ENCODE measurements around the gene DLEC1.

DLEC1 gene

GRCh38 chr3:37995652-37996641 is 43.1 kb upstream of the DLEC1 start:
- no peak for ATAC-seq (replicated peaks)
- H3K9me3 Mint-ChIP-seq: peaks cover 0 to 3% of the 10 kb centered on the region in 2 donors
- peaks cover 22 to 38% of the 10 kb centered on the region in 2 donors for H3K36me3 Mint-ChIP-seq
- H3K4me3 Mint-ChIP-seq: no peak overlapping the region
- DNase-seq: no peak
- H3K27ac Mint-ChIP-seq: peak overlapping the region; percentile 76
- no peaks in the 10 kb centered on the region for H3K27me3 Mint-ChIP-seq
- H3K4me1 Mint-ChIP-seq: peaks cover 45 to 57% of the 10 kb centered on the region in 2 donors

- H3K36me3 Mint-ChIP-seq: peaks cover 26 to 41% of the 10 kb centered on the region in 2 donors
- peaks cover 0 to 3% of the 10 kb centered on the region in 2 donors for H3K9me3 Mint-ChIP-seq
- ATAC-seq (replicated peaks): peak; percentile 47 to 50
- H3K4me3 Mint-ChIP-seq: peak overlapping the region in 1 of 2 donors; percentile 27
- H3K27me3 Mint-ChIP-seq: no peaks in the 10 kb centered on the region
- peak; percentile 70 for DNase-seq
- peak overlapping the region; percentile 68 for H3K27ac Mint-ChIP-seq
- H3K4me1 Mint-ChIP-seq: peaks cover 45 to 57% of the 10 kb centered on the region in 2 donors
These were observed 42.2 kb upstream of the DLEC1 start for GRCh38 chr3:37996785-37997301.

DNA sequence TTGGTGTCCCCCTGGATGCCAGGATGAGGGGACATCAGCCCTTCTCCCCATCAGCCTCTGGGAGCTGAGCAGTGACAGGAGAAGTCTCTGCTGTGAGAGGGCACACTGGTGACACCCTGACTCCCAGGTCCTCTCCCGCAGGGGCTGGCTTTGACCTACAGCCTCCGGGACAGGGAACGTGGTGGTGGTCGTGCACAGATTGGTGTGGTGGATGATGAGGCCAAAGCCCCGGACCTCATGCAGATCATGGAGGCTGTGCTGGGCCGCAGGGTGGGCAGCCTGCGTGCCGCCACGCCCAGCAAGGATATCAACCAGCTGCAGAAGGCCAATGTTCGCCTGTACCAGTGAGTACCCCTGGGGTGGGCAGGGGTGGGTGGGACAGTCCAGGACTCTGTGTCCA is 41.7 kb upstream of the DLEC1 start:
- peaks cover 0 to 3% of the 10 kb centered on the region in 2 donors for H3K9me3 Mint-ChIP-seq
- no peak overlapping the region for H3K27ac Mint-ChIP-seq
- H3K4me3 Mint-ChIP-seq: no peak overlapping the region
- peaks cover 28 to 45% of the 10 kb centered on the region in 2 donors for H3K36me3 Mint-ChIP-seq
- no peaks in the 10 kb centered on the region for H3K27me3 Mint-ChIP-seq
- ATAC-seq (replicated peaks) (no peak), DNase-seq (no peak)
- peaks cover 45 to 57% of the 10 kb centered on the region in 2 donors for H3K4me1 Mint-ChIP-seq

GRCh38 chr3:37997791-37998370 is 41.1 kb upstream of the DLEC1 start:
- Mint-ChIP-seq H3K9me3 (peaks cover 0 to 3% of the 10 kb centered on the region in 2 donors), H3K27me3 (no peaks in the 10 kb centered on the region), H3K36me3 (peaks cover 32 to 49% of the 10 kb centered on the region in 2 donors), H3K4me3 (peak overlapping the region; percentile 82 to 83), H3K4me1 (peaks cover 47 to 59% of the 10 kb centered on the region in 2 donors), H3K27ac (peak overlapping the region; percentile 96)
- ATAC-seq (replicated peaks) (no peak), DNase-seq (no peak)

GRCh38 chr3:37999836-38000235 is 39.2 kb upstream of the DLEC1 start:
- Mint-ChIP-seq H3K27ac (no peak overlapping the region), H3K9me3 (peaks cover 0 to 3% of the 10 kb centered on the region in 2 donors), H3K4me1 (peaks cover 49 to 59% of the 10 kb centered on the region in 2 donors), H3K36me3 (peaks cover 37 to 58% of the 10 kb centered on the region in 2 donors), H3K4me3 (peak overlapping the region in 1 of 2 donors; percentile 63), H3K27me3 (no peaks in the 10 kb centered on the region)
- DNase-seq (no peak), ATAC-seq (replicated peaks) (no peak)

DNA sequence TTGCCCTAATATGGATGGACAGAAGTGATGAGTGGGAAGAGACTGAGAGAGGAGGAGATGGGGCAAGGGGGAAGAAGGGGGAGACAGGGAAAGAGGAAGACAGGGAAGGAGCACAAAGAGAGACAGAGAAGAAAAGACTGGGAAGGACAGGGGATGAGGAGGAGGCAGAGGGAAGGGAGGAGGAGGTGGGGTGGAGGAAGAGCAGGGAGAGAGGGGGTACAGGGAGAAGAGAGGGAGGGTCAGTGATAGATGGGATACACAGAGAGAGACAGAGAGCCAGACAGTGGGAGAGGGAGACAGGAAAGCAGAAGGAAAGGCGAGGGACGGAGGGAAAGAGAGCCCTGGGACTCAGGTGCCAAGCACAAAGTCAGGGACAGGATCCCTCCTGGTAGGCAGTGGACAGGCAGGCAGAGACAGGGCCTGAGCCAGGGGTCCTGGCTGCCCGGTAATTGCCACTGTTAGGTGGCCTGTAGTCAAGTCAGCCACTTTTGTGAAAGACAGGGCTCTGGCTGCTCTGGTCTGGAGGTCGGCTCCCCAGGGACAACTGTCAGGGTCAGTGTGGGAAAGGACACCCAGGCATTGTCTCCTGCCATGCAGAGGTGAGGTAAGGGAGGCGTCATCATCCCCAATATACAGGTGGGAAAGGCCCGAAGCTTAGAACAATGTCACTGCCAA is 38.6 kb upstream of the DLEC1 start:
- Mint-ChIP-seq H3K27me3 (no peaks in the 10 kb centered on the region), H3K27ac (no peak overlapping the region), H3K9me3 (peaks cover 0 to 3% of the 10 kb centered on the region in 2 donors), H3K36me3 (peaks cover 36 to 63% of the 10 kb centered on the region in 2 donors), H3K4me1 (peaks cover 48 to 54% of the 10 kb centered on the region in 2 donors), H3K4me3 (no peak overlapping the region)
- DNase-seq: no peak
- ATAC-seq (replicated peaks): no peak

- H3K27ac Mint-ChIP-seq: no peak overlapping the region
- H3K4me3 Mint-ChIP-seq: no peak overlapping the region
- peaks cover 33 to 60% of the 10 kb centered on the region in 2 donors for H3K36me3 Mint-ChIP-seq
- H3K4me1 Mint-ChIP-seq: peaks cover 44 to 48% of the 10 kb centered on the region in 2 donors
- DNase-seq (no peak), ATAC-seq (replicated peaks) (no peak)
- peaks cover 0 to 3% of the 10 kb centered on the region in 2 donors for H3K9me3 Mint-ChIP-seq
- H3K27me3 Mint-ChIP-seq: no peaks in the 10 kb centered on the region
These were observed 38.0 kb upstream of the DLEC1 start for GRCh38 chr3:38000965-38001455.

DNA sequence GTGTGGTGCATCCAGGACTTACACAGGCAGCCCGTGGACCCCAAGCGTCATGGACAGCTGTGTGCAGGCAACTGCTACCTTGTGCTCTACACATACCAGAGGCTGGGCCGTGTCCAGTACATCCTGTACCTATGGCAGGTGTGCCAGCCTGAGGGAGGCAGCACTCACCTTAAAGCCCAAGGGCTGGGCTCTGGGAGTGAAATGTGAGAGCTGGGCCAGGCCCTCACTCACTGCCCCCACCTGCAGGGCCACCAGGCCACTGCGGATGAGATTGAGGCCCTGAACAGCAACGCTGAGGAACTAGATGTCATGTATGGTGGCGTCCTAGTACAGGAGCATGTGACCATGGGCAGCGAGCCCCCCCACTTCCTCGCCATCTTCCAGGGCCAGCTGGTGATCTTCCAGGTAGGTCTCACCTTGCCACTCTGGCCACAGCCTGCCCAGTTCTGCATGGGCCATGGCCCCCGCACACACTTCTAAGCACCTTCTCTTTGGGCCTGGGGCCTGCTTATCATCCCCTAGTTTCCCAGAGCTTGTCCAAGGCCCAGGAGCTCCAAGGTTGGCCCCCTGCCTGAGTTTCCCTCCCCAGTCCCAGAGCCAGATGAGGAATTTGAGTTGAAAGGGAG is 37.4 kb upstream of the DLEC1 start:
- Mint-ChIP-seq H3K27me3 (no peaks in the 10 kb centered on the region), H3K4me3 (no peak overlapping the region), H3K4me1 (peaks cover 43 to 44% of the 10 kb centered on the region in 2 donors), H3K27ac (no peak overlapping the region), H3K36me3 (peaks cover 30 to 55% of the 10 kb centered on the region in 2 donors), H3K9me3 (peaks cover 0 to 2% of the 10 kb centered on the region in 2 donors)
- DNase-seq (no peak), ATAC-seq (replicated peaks) (no peak)

DNA sequence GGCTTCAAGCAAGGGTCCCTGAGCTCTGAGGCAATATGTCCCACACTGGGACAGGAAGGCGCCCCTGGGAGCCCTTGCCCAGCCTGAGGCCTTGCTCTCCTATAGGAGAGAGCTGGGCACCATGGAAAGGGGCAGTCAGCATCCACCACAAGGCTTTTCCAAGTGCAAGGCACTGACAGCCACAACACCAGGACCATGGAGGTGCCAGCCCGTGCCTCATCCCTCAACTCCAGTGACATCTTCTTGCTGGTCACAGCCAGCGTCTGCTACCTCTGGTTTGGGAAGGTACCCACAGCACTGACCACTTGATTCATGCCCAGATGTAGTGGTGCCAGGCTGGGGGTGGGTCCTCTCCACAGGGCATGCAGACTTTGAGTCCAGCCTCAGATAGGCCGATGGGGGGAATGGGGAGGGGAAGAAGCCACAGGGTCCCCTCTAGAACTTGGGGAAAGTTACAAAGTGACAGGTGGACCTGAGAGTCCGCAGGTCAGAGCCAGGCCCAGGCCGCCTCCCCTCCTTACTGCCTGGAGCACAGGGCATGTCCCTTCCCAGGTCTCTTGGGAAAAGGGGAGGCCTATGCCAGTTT is 36.6 kb upstream of the DLEC1 start:
- peaks cover 23 to 48% of the 10 kb centered on the region in 2 donors for H3K36me3 Mint-ChIP-seq

GRCh38 chr3:38002940-38003339 is 36.1 kb upstream of the DLEC1 start:
- ATAC-seq (replicated peaks): no peak
- Mint-ChIP-seq H3K36me3 (peaks cover 25 to 53% of the 10 kb centered on the region in 2 donors), H3K4me3 (no peak overlapping the region), H3K27ac (peak overlapping the region; percentile 47), H3K9me3 (no peaks in the 10 kb centered on the region), H3K27me3 (no peaks in the 10 kb centered on the region), H3K4me1 (peaks cover 33 to 35% of the 10 kb centered on the region in 2 donors)
- no peak for DNase-seq

More for the DNA sequence above, 36.6 kb upstream of the DLEC1 start:
- no peak overlapping the region for H3K27ac Mint-ChIP-seq
- H3K4me1 Mint-ChIP-seq: peaks cover 35 to 36% of the 10 kb centered on the region in 2 donors
- H3K27me3 Mint-ChIP-seq: no peaks in the 10 kb centered on the region
- no peak for DNase-seq
- no peaks in the 10 kb centered on the region for H3K9me3 Mint-ChIP-seq
- H3K4me3 Mint-ChIP-seq: no peak overlapping the region
- no peak for ATAC-seq (replicated peaks)

GRCh38 chr3:38003371-38003816 is 35.6 kb upstream of the DLEC1 start:
- H3K27ac Mint-ChIP-seq: no peak overlapping the region
- ATAC-seq (replicated peaks): peak; percentile 38 to 42

GRCh38 chr3:38003817-38004414 is 35.1 kb upstream of the DLEC1 start:
- Mint-ChIP-seq H3K27ac (no peak overlapping the region), H3K36me3 (peaks cover 25 to 56% of the 10 kb centered on the region in 2 donors), H3K27me3 (no peaks in the 10 kb centered on the region), H3K4me1 (peaks cover 25% of the 10 kb centered on the region in 2 donors), H3K4me3 (no peak overlapping the region), H3K9me3 (no peaks in the 10 kb centered on the region)
- no peak for ATAC-seq (replicated peaks)
- DNase-seq: no peak

More at GRCh38 chr3:38003371-38003816, 35.6 kb upstream of the DLEC1 start:
- Mint-ChIP-seq H3K4me3 (no peak overlapping the region), H3K9me3 (no peaks in the 10 kb centered on the region), H3K36me3 (peaks cover 25 to 56% of the 10 kb centered on the region in 2 donors), H3K4me1 (peaks cover 29 to 30% of the 10 kb centered on the region in 2 donors), H3K27me3 (no peaks in the 10 kb centered on the region)
- DNase-seq: peak; percentile 22
